WTC11 (cell line): ENCODE results near the gene ACVR1. TPM values are rescaled to one million over a fixed set of nuclear protein-coding genes. Genes with fewer than 3 reads are reported as not detected.

Source experiments
- ATAC-seq: fragments of 200-7000 bp; cut with Tn5 transposase; 2 replicates; pipeline ENCODE4 v1.10.0; 2021; ENCODE audit warnings: mild to moderate bottlenecking, moderate library complexity
- CTCF ChIA-PET: fragments of 300-600 bp; sonication (Branson Sonifier 250); formaldehyde crosslinking; loops from one replicate; lab custom pipeline; 2021; ENCODE audit warnings: antibody characterized with exemption; lab: Charles Lee
- POLR2A ChIA-PET: fragments of 350-600 bp; sonication (Branson Sonifier 250); formaldehyde crosslinking; loops from one replicate; lab custom pipeline; 2021; ENCODE audit warnings: antibody characterized with exemption; lab: Charles Lee
- DNase-seq: peaks from one replicate; pipeline ENCODE4 v3.0.0; 2021; ENCODE audit warnings: low spot score
- H3K27ac Mint-ChIP-seq: 2 replicates; pipeline ENCODE4 v1.8.0; 2021; ENCODE audit warnings: mixed read lengths
- H3K27me3 Mint-ChIP-seq: 2 replicates; pipeline ENCODE4 v1.8.0; 2021; ENCODE audit warnings: low read depth, mild to moderate bottlenecking, moderate library complexity, mixed read lengths
- H3K36me3 Mint-ChIP-seq: 2 replicates; pipeline ENCODE4 v1.8.0; 2021; ENCODE audit warnings: mixed read lengths
- H3K4me1 Mint-ChIP-seq: 2 replicates; pipeline ENCODE4 v1.8.0; 2022; ENCODE audit warnings: mixed read lengths
- H3K4me3 Mint-ChIP-seq: 2 replicates; pipeline ENCODE4 v1.8.0; 2021; ENCODE audit warnings: mild to moderate bottlenecking, moderate library complexity, mixed read lengths
- H3K9me3 Mint-ChIP-seq: 2 replicates; pipeline ENCODE4 v1.8.0; 2021; ENCODE audit warnings: mixed read lengths
- ARID4B ChIP-seq: sonication (generic); formaldehyde crosslinking; IDR thresholded peaks from 2 replicates; pipeline ENCODE4 v1.8.0; 2023; ENCODE audit warnings: missing genetic modification reagents, mild to moderate bottlenecking, borderline replicate concordance
- CBFB ChIP-seq: sonication (generic); formaldehyde crosslinking; IDR thresholded peaks from 2 replicates; pipeline ENCODE4 v1.8.1; 2022; ENCODE audit warnings: mild to moderate bottlenecking, low read depth, missing genetic modification reagents
- ESRRA ChIP-seq: sonication (generic); formaldehyde crosslinking; IDR thresholded peaks from 2 replicates; pipeline ENCODE4 v1.8.1; 2022; ENCODE audit warnings: mild to moderate bottlenecking, missing genetic modification reagents, borderline replicate concordance
- FOXK1 ChIP-seq: sonication (generic); formaldehyde crosslinking; IDR thresholded peaks from 2 replicates; pipeline ENCODE4 v1.8.0; 2022; ENCODE audit warnings: mild to moderate bottlenecking, moderate library complexity, missing genetic modification reagents
- GRHL2 ChIP-seq: fragments of 250-450 bp; sonication (Bioruptor Pico); IDR thresholded peaks from 2 replicates; pipeline ENCODE4 v1.8.0; 2022; ENCODE audit warnings: mild to moderate bottlenecking, moderate library complexity; ENCODE audit not compliant: insufficient replicate concordance, severe bottlenecking
- PRDM15 ChIP-seq: sonication (generic); formaldehyde crosslinking; IDR thresholded peaks from 2 replicates; pipeline ENCODE4 v1.8.0; 2022; ENCODE audit warnings: missing genetic modification reagents
- SMAD3 ChIP-seq: sonication (generic); formaldehyde crosslinking; IDR thresholded peaks from 2 replicates; pipeline ENCODE4 v1.8.0; 2022; ENCODE audit warnings: missing genetic modification reagents, mild to moderate bottlenecking, borderline replicate concordance
- ZNF532 ChIP-seq: fragments of 250-450 bp; sonication (Bioruptor Pico); IDR thresholded peaks from 2 replicates; pipeline ENCODE4 v1.9.0; 2021; ENCODE audit warnings: mild to moderate bottlenecking, borderline replicate concordance
- total RNA-seq: library from RNA; stranded (reverse); gene quantifications from 3 replicates; pipeline ENCODE4 v1.2.3, GENCODE V29; 2021

The ACVR1 gene
- total RNA-seq, 1 experiment from 2014 or later: 19.2 TPM

GRCh38 chr2:157839822-157840221 is 36.3 kb downstream of the ACVR1 start:
- ChIA-PET CTCF (interaction anchor here (0.7 kb wide), 1 partner anchor 12 kb away, joined by 3 read pairs; no protein-coding TSS in a partner anchor), POLR2A (interaction anchor here (0.6 to 1.3 kb wide), 2 partner anchors 35 to 45 kb away, joined by 3 read pairs; no protein-coding TSS in a partner anchor)
- ATAC-seq: peak; percentile 29
- no peak for DNase-seq
- Mint-ChIP-seq H3K27ac (peak overlapping the region; percentile 92), H3K4me3 (no peak overlapping the region), H3K36me3 (no peaks in the 10 kb centered on the region), H3K4me1 (peaks cover 69% of the 10 kb centered on the region), H3K27me3 (no peaks in the 10 kb centered on the region), H3K9me3 (no peaks in the 10 kb centered on the region)
- TF ChIP-seq PRDM15 (CRISPR knock-in tag) (no peak), GRHL2 (CRISPR knock-in tag) (no peak), ZNF532 (CRISPR knock-in tag) (no peak), CBFB (no peak)

GRCh38 chr2:157839162-157839801 is 36.8 kb downstream of the ACVR1 start:
- DNase-seq (peak; percentile 77), ATAC-seq (peak; percentile 97)
- TF ChIP-seq ESRRA (no peak), ARID4B (CRISPR knock-in tag) (peak; percentile 90; the same call in 1 of the 2 replicates), SMAD3 (CRISPR knock-in tag) (peak; percentile 52; the same call in 1 of the 2 replicates), FOXK1 (peak; percentile 82)
- ChIA-PET CTCF (interaction anchor here (1.1 to 1.4 kb wide), 2 partner anchors 168 to 211 kb away, joined by 5 read pairs; partner anchors contain the start of gene ACVR1C), POLR2A (interaction anchor here (1.3 to 1.5 kb wide), 2 partner anchors 36 to 37 kb away, joined by 3 to 5 read pairs; partner anchors contain the start of gene ACVR1)
- H3K4me1 Mint-ChIP-seq: peaks cover 68% of the 10 kb centered on the region
- no peaks in the 10 kb centered on the region for H3K9me3 Mint-ChIP-seq
- H3K27ac Mint-ChIP-seq: peak overlapping the region; percentile 92
- no peaks in the 10 kb centered on the region for H3K27me3 Mint-ChIP-seq
- no peaks in the 10 kb centered on the region for H3K36me3 Mint-ChIP-seq
- H3K4me3 Mint-ChIP-seq: peak overlapping the region; percentile 40
